ENCODE measurements around the gene SLC12A5. TPM values are rescaled to one million over a fixed set of nuclear protein-coding genes. Genes with fewer than 3 reads are reported as not detected.
A peak's percentile ranks its signal among the peaks of the same experiment; 100 is the strongest.
"Not testable (repeated sequence)": the region's sequence is repeated elsewhere in the genome, so short reads cannot be mapped to it uniquely, and the experiment has no call there.

SLC12A5 gene
- polyA plus RNA-seq (ENCODE audit: insufficient read length in 3 of 3): 1 to 10 TPM; 1.5 to 2.6 (median 2.5) TPM
- long read RNA-seq, donor 1: 0 reads
- long read RNA-seq, donor 2, partial matches to known transcripts: 0 of 2 reads
- long read RNA-seq, donor 2, other reads (novel, unspliced or antisense): 0 of 2 reads
- long read RNA-seq, donor 3, partial matches to known transcripts: 0 of 3 reads
- long read RNA-seq, donor 3, other reads (novel, unspliced or antisense): 0 of 3 reads
- long read RNA-seq, donor 4: 0 reads
- long read RNA-seq, donor 5, partial matches to known transcripts: 0 of 2 reads
- long read RNA-seq, donor 5, other reads (novel, unspliced or antisense): 0 of 2 reads
- long read RNA-seq, donor 6: 0 reads
- long read RNA-seq, donor 7, partial matches to known transcripts: 0 of 2 reads
- long read RNA-seq, donor 7, other reads (novel, unspliced or antisense): 0 of 2 reads
- long read RNA-seq, donor 8: 0 reads
- long read RNA-seq, donor 9: 0 reads
- long read RNA-seq, donor 10, partial matches to known transcripts: 0 of 2 reads
- long read RNA-seq, donor 10, other reads (novel, unspliced or antisense): 0 of 2 reads
- long read RNA-seq, donor 11, partial matches to known transcripts: 0 of 3 reads
- long read RNA-seq, donor 11, other reads (novel, unspliced or antisense): 0 of 3 reads
- long read RNA-seq, donor 12: 0 reads
- long read RNA-seq, donor 13, partial matches to known transcripts: 0 of 1 reads
- long read RNA-seq, donor 13, other reads (novel, unspliced or antisense): 0 of 1 reads
- long read RNA-seq, donor 14: 0 reads
- long read RNA-seq, donor 15: 0 reads
- long read RNA-seq, donor 16, partial matches to known transcripts: 44 of 85 reads
- long read RNA-seq, donor 16, other reads (novel, unspliced or antisense): 40 of 85 reads

- no peak for DNase-seq (ENCODE audit: extremely low read depth in 1 of 11, low read depth in 9 of 11, low spot score in 4 of 11)
Observed at GRCh38 chr20:46028772-46029371, at the start of gene SLC12A5. Gene SLC12A5 (plus strand): TSS chr20:46029215. CDS start chr20:46029345, 130 bp downstream.

GRCh38 chr20:45981261-45981660, 47.8 kb upstream of the SLC12A5 start:
- no peak for DNase-seq (ENCODE audit: extremely low read depth in 1 of 11, low read depth in 9 of 11, low spot score in 4 of 11)

- no peak for DNase-seq (ENCODE audit: extremely low read depth in 1 of 11, low read depth in 9 of 11, low spot score in 4 of 11)
Observed at GRCh38 chr20:45983279-45983743, 45.7 kb upstream of the SLC12A5 start.

GRCh38 chr20:45985573-45985972, 43.4 kb upstream of the SLC12A5 start:
- DNase-seq (ENCODE audit: extremely low read depth in 1 of 11, low read depth in 9 of 11, low spot score in 4 of 11): no peak

GRCh38 chr20:45987108-45987780, 41.8 kb upstream of the SLC12A5 start:
- DNase-seq (ENCODE audit: extremely low read depth in 1 of 11, low read depth in 9 of 11, low spot score in 4 of 11): peak in 2 of 11 donors; percentile 31 to 47

- DNase-seq (ENCODE audit: extremely low read depth in 1 of 11, low read depth in 9 of 11, low spot score in 4 of 11): not testable (repeated sequence)
Observed at GRCh38 chr20:45988830-45989229, 40.2 kb upstream of the SLC12A5 start.

GRCh38 chr20:45991616-45992015, 37.4 kb upstream of the SLC12A5 start:
- DNase-seq (ENCODE audit: extremely low read depth in 1 of 11, low read depth in 9 of 11, low spot score in 4 of 11): no peak

- no peak for DNase-seq (ENCODE audit: extremely low read depth in 1 of 11, low read depth in 9 of 11, low spot score in 4 of 11)
Observed at GRCh38 chr20:45993197-45993951, 35.6 kb upstream of the SLC12A5 start.

- no peak for DNase-seq (ENCODE audit: extremely low read depth in 1 of 11, low read depth in 9 of 11, low spot score in 4 of 11)
Observed at GRCh38 chr20:45994761-45995493, 34.1 kb upstream of the SLC12A5 start.

- not testable (repeated sequence) for DNase-seq (ENCODE audit: extremely low read depth in 1 of 11, low read depth in 9 of 11, low spot score in 4 of 11)
Observed at GRCh38 chr20:45995495-45996097, 33.4 kb upstream of the SLC12A5 start.

GRCh38 chr20:45997187-45997586, 31.8 kb upstream of the SLC12A5 start:
- no peak for DNase-seq (ENCODE audit: extremely low read depth in 1 of 11, low read depth in 9 of 11, low spot score in 4 of 11)

GRCh38 chr20:45998337-45998736, 30.7 kb upstream of the SLC12A5 start:
- DNase-seq (ENCODE audit: extremely low read depth in 1 of 11, low read depth in 9 of 11, low spot score in 4 of 11): no peak

- no peak for DNase-seq (ENCODE audit: extremely low read depth in 1 of 11, low read depth in 9 of 11, low spot score in 4 of 11)
Observed at GRCh38 chr20:45998761-45999160, 30.3 kb upstream of the SLC12A5 start.

GRCh38 chr20:45999557-46000261, 29.3 kb upstream of the SLC12A5 start:
- DNase-seq (ENCODE audit: extremely low read depth in 1 of 11, low read depth in 9 of 11, low spot score in 4 of 11): no peak

GRCh38 chr20:46000262-46000996, 28.6 kb upstream of the SLC12A5 start:
- DNase-seq (ENCODE audit: extremely low read depth in 1 of 11, low read depth in 9 of 11, low spot score in 4 of 11): no peak

GRCh38 chr20:46001498-46001897, 27.5 kb upstream of the SLC12A5 start:
- no peak for DNase-seq (ENCODE audit: extremely low read depth in 1 of 11, low read depth in 9 of 11, low spot score in 4 of 11)
